Endothelial cell of umbilical vein (primary cell): ENCODE measurements around the gene PSMA6.

Experiments
- EZH2 ChIP-seq: IDR thresholded peaks from 2 replicates; pipeline ENCODE4 v1.6.1; 2012; ENCODE audit warnings: borderline replicate concordance, low read depth, mild to moderate bottlenecking, moderate library complexity, low read length, inconsistent platforms; ENCODE audit not compliant: severe bottlenecking
- FOS ChIP-seq: IDR thresholded peaks from 2 replicates; pipeline ENCODE4 v1.6.1; 2011; ENCODE audit warnings: mild to moderate bottlenecking, low read length, moderate library complexity, borderline replicate concordance; ENCODE audit not compliant: insufficient read depth
- GATA2 ChIP-seq: IDR thresholded peaks from 2 replicates; pipeline ENCODE4 v1.7.0; 2011; ENCODE audit warnings: low read depth, mild to moderate bottlenecking, moderate library complexity, mixed read lengths, low read length; ENCODE audit not compliant: insufficient read length, insufficient read depth
- JUN ChIP-seq: IDR thresholded peaks from 2 replicates; pipeline ENCODE4 v1.6.1; 2011; ENCODE audit warnings: borderline replicate concordance, low read depth; ENCODE audit not compliant: insufficient read length, insufficient read depth
- MYC ChIP-seq: IDR thresholded peaks from one replicate; pipeline ENCODE4 v1.6.1; 2011; ENCODE audit warnings: mild to moderate bottlenecking, low read depth, low read length
- POLR2A ChIP-seq: IDR thresholded peaks from 2 replicates; pipeline ENCODE4 v1.6.1; 2012; ENCODE audit warnings: low read depth, mild to moderate bottlenecking, control low read depth, low read length
- POLR2AphosphoS5 ChIP-seq: IDR thresholded peaks from 2 replicates; pipeline ENCODE4 v1.6.1; 2012; ENCODE audit warnings: low read depth, mild to moderate bottlenecking, control low read depth, low read length, moderate library complexity; ENCODE audit not compliant: insufficient read depth
- TF ChIP-seq, protein P1 (sequence below), 2 donors: IDR thresholded peaks; 1 replicate in 1 of 2; 2 replicates in 1 of 2; pipeline ENCODE4 v1.5.1; 2011; ENCODE audit warnings: low read length in 2 of 2, mild to moderate bottlenecking in 2 of 2, moderate library complexity in 2 of 2, control low read depth in 1 of 2, inconsistent platforms in 1 of 2, low read depth in 1 of 2; ENCODE audit not compliant: insufficient read depth in 1 of 2; ENCODE audit errors: extremely low read depth in 1 of 2
- TF ChIP-seq, protein P2 (sequence below): IDR thresholded peaks from 2 replicates; pipeline ENCODE4 v1.6.1; 2011; ENCODE audit not compliant: insufficient read depth, insufficient read length

DNA sequence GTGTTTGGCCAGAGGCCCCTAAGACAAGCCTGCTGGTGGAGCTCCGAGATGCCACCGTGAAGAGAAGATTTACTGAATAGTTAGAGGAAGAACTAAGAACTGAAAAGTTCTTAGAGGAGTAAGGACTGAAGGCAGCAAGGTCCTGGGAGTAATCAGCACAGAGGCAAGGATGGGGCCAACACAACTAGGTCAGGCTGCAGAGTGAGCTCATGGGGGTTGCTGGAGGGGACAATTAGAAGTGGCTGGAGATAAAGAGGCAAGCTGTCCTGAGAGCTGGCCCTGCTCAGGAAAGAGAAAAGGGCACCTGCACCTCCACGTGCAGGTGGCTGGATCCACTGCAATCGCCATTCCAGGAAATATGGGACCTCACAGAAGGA is 59.7 kb downstream of the PSMA6 start:
- TF ChIP-seq, protein P1, sequence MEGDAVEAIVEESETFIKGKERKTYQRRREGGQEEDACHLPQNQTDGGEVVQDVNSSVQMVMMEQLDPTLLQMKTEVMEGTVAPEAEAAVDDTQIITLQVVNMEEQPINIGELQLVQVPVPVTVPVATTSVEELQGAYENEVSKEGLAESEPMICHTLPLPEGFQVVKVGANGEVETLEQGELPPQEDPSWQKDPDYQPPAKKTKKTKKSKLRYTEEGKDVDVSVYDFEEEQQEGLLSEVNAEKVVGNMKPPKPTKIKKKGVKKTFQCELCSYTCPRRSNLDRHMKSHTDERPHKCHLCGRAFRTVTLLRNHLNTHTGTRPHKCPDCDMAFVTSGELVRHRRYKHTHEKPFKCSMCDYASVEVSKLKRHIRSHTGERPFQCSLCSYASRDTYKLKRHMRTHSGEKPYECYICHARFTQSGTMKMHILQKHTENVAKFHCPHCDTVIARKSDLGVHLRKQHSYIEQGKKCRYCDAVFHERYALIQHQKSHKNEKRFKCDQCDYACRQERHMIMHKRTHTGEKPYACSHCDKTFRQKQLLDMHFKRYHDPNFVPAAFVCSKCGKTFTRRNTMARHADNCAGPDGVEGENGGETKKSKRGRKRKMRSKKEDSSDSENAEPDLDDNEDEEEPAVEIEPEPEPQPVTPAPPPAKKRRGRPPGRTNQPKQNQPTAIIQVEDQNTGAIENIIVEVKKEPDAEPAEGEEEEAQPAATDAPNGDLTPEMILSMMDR (IDR thresholded peaks at IDR 0.05; ENCODE audit: extremely low read depth in 1 of 2, insufficient read depth in 1 of 2, low read depth in 1 of 2, low read length in 2 of 2) = no peak
- no peak for TF ChIP-seq FOS
- no peak for TF ChIP-seq POLR2AphosphoS5
- TF ChIP-seq POLR2A = no peak
- TF ChIP-seq EZH2 = no peak
- TF ChIP-seq GATA2 = no peak
- no peak for TF ChIP-seq MYC
- TF ChIP-seq, protein P2, sequence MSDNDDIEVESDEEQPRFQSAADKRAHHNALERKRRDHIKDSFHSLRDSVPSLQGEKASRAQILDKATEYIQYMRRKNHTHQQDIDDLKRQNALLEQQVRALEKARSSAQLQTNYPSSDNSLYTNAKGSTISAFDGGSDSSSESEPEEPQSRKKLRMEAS = no peak
- no peak for TF ChIP-seq JUN
